Stimulated activated CD4-positive, alpha-beta T cell treated with anti-CD3 and anti-CD28 coated beads, Interleukin-4, amount 100 ng/mL, for 1 hour (primary cell): ENCODE data around the gene PAX1.

Experiments
- DNase-seq: peaks from one replicate; pipeline ENCODE4 v3.0.0-alpha.2; 2020

The PAX1 gene

GRCh38 chr20:21705575-21706260, at the start of gene PAX1:
PAX1 (plus strand) TSS chr20:21705664; CDS start chr20:21705713, 49 bp downstream.
- DNase-seq, result no peak

DNA sequence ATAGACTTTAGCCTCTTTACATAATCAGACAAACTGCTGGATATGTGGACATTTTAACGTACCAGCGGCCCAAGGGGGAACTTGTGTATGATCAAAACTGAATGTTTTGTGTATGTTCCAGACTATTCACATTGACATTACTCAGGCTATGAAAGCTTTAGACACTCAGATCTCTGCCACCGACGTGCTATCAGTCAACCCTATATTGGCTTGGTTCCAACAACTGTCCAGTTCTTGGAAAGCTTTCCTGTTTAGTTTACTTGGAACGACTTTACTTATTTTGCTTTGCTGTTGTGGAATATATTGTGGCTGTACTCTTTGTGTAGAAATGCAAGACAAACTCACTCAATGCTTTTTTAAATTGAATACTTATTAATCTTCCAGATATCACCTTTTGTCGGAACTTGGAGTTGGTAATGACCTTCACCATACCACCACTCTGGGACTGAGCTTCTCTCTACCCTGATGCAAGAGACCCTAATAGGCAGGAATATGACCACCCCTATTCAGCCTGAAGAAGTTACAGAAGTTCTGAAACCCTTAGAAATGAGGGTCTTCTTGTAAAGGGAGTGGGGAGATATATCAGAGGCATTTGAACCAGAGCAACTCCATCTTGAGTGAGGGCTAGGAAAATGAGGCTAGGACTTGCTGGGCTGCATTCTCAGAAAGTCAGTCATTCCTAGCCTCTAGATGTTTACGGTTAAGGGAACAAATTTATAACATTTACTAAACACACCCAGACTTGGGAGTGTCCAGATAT, 49.0 kb upstream of the PAX1 start:
- DNase-seq, result no peak

DNA sequence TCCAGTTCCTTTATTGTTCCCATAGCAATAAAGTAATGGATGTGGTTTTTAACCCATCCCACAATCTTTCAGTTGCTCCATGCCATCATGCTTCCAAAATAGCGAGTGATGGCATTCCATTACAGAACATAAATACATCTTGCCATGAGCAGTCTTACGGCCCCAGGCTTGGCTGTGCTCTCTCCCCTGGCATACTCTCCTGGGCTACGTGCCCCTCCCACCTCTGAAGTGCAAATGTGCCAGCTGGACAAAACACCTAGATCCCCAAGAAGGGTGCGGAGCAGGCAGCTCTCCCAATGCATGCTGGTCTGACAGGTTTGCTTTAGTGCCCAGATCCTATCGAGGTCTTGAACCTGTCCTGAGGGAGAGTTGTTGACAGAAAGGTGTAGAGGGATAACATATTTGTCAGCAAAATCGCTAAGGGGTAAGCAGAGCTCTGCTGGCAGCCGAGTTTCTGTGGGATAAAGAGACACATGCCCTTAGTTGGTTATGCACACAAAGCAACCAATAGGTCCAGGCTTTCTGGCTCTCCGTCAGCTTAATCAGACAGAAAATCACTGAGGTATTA, 43.9 kb upstream of the PAX1 start:
- DNase-seq, result no peak

DNA sequence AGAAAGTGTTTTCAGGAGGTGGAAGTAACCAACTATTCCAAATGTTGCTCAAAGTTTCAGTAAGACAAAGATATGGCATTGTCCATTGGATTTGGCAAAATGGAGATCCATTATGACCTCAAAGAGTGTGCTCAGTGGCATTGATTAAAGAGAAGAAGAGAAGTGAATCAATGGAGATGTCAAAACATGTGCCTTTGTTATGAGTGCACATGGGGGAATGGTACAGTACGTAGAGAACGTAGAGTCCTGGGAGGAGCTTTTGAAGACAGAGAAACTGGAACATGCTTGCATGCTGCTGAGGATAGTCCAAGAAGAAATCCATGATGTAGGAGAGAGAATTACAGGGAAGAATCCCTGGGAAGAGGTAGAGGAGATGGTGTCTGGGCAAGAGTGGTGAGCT, 42.0 kb upstream of the PAX1 start:
- DNase-seq, result no peak

- no peak for DNase-seq
These were observed 39.6 kb upstream of the PAX1 start for GRCh38 chr20:21665687-21666446.

DNA sequence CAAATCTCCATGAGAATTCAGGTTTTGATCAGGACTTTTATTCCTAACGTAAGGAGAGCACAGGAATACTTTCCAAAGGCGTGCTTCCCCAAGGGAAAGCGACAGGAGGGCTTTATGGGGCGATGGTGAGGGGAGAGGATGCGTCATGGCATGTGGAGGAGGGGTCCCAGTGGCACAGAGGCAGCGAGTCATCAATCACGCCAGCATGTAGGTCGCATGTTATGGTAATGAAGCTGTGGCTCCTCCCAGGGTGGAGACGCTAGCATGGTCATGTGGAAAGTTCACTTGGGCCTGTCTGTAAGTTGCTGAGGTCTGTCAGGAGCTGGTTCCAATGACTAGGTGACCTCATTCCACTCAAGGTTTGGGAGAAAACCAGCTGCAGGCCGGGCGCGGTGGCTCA, 35.3 kb upstream of the PAX1 start:
- no peak for DNase-seq

GRCh38 chr20:21670981-21671380, 34.5 kb upstream of the PAX1 start:
- no peak for DNase-seq

DNA sequence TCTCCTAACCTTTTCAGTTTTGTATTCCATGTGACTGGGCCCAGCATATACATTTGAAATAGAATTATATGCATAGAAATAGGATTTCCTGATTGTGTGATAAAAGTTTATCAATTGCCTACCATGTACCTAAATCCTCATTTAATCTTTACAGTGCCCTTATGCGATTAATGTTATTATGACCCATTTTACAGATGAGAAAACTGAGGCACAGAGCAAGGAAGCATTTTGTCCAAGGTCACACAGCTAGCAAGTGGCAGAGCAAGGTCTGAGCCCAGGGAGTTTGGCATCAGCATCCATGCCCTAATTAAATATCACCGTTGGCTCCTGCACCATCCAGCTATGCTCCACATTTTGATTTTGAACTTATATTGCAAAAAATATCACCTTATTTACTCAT, 28.2 kb upstream of the PAX1 start:
- no peak for DNase-seq

GRCh38 chr20:21677781-21678180, 27.7 kb upstream of the PAX1 start:
- no peak for DNase-seq

DNA sequence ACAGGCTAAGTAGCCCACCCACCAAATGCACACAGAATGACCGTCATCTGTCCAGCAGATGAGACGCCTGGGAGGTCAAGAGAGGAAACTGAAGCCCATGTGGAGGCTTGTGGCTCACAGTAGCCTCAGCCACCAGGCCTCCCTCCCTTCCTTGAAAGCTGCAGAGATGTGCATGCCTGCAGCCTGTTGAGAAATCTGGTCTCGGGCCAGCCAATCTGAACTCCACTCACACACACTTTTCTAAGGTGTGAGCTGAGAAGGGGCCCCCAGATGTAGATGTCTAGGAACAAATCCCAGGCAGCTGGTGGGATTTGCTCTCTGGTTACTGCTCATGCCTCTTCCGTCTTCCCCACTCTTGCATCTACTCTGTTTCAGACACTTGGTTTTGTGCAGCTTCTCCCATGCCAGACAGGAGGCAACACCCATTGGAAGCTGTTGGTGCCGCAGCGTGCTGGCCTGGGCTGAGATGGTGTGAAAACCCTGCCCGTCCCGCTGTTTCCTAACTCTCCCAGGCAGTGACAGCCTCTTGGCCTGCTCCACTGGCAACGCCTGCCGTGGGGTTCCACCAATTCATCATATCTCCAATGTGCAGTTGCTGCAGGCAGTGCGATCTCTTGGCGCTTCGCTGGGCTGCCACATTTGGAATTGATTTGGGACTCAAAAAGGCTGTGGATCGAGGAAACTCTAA, 24.1 kb upstream of the PAX1 start:
- no peak for DNase-seq

GRCh38 chr20:21681922-21682318, 23.5 kb upstream of the PAX1 start:
- no peak for DNase-seq

- no peak for DNase-seq
These were observed 22.9 kb upstream of the PAX1 start for GRCh38 chr20:21682521-21682954.

DNA sequence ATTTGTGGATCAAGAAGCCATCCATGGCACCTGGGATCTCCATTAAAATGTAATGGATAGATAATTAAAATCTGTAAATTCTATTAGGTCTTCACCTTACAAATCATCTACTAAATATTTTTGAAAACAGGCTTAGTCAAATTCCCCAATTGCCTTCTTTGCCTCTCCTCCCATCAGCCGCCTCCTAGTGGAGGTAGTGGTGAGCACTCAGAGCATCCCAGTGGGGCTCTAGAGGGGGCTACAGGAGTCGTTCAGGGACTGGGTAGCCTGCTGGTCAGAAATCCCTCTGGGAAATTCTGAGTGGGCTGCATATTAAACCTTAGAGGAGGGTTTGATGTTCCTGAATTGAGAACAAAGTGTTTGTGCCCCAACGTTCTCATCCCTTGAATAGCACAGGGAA, 20.8 kb upstream of the PAX1 start:
- DNase-seq, result no peak

- DNase-seq, result no peak
These were observed 19.5 kb upstream of the PAX1 start for GRCh38 chr20:21685981-21686380.

DNA sequence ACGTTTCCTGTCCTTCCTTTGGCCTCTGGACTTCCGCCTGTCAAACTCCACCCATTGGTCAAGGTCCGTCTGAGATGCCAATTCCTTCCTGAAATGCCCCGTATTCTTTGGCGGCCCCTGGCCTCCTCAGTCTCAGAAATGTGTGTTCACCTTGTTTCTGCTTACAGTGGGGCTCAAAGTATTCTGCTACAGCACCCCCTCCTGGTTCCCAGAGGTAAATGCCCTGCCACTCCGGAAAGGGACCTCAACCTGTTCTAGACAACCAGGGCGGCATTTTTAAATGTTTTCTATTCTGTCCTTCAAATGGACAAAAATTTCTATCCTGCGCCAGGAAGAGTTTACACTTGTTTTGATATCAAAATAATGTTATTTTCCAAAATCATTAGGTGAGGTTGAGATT, 12.1 kb upstream of the PAX1 start:
- DNase-seq, result no peak

- DNase-seq, result no peak
These were observed 6.8 kb upstream of the PAX1 start for GRCh38 chr20:21698494-21699215.

DNA sequence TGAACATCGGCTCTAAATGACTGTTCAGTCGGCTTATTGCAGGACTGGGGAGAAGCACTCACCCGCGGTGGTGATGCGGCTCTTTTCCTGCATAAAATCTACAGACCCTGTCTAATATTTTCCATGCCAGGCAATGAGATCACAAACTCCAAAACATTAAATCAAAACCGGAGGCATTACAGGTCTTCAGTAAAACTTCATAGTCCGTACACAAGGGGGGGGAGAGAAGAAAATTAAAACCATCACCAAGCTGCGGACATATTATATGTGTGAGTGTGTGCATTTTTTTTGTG, 6.3 kb upstream of the PAX1 start:
- DNase-seq, result no peak

DNA sequence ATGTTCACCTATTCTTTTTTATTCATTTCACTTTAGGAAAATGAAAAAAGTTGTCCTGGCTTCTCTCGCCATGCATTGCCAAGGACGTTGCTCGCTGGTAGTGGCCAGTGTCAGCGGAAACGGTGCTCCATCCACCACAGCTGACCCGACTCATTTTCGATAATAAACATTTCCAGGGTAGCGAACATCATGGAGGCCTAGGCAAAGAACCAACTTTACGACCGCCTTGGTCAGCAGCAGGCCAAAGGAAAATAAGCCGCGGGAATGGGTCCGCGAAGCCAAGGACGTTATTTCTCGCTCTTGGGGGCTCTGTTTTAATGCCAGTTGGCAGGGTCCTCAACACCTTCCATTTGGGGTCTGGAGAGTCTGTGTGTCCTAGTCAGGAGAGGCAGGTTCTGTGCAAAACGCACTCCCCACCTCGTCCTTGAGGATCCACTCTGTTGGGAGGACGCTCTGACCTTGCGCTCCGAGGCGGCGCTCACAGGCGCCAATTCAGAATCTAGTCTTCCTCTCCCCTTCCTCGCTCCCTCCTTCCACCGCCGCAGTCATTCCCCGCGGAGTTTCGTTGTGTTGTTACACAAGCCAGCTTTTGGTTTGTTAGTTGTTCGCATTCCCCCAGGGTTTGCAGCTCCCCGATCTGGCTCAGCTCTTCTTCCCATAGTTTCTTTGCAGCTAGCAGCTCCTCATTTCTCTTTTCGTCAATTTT, 4.1 kb upstream of the PAX1 start:
- no peak for DNase-seq

- no peak for DNase-seq
These were observed 3.4 kb upstream of the PAX1 start for GRCh38 chr20:21702016-21702415.

DNA sequence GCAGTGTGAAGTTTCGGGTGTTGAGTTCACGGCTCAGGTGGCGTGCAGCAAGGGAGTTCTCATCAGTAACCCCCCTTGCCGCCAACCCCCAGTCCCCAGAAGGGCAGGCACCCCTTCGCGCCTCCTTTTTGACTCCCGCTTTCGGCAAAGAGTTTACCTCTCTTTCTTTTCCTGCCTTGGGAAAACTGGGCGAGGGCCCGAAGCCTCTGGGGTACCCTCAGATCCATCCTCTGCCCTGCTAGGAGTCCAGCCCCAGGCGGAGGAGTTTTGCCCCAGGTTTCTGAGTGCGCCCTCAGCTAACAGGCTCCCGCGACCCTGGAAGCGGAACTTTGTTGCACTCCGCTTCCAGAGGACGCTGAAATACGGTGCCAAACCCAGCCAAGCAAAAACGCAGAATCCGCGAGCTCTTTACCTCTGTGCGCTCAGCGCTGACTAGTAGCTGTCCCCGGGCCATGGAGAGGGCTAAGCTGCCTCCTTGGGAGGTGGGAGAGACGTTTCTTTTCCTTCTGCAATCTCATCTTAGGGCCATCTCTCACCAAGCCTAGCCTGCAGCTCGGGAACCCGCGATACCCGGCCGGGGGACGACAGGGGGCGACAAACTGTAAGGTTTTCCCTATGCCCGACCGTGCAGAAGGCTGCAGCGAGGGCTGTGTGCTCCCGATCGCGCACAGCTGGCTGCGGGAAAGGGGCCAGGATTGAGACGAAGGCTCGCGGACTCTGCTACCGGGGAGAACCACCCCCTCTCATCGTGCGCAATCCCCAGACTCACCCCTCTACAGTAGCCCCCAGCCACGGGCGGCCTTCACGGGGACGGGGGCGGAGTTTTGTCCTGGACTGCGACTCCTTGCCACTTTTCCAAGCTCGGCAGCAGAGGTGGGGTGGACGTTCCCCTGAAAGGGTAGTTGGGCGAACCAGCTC, 2.7 kb upstream of the PAX1 start:
- DNase-seq, result peak; percentile 18
